Measurements from ENCODE around the gene CIB2.

Gene CIB2

GRCh38 chr15:78149068-78149804, 18.0 kb upstream of the CIB2 start, which contains the start of gene IDH3A:
Gene IDH3A, plus strand, starts transcription at chr15:78149362. Its CDS starts 42 bp downstream, at chr15:78149404.
- peak; percentile 100 for DNase-seq (ENCODE audit: low read depth)

- DNase-seq (ENCODE audit: low read depth), result no peak
Observed at GRCh38 chr15:78148392-78149067, 17.3 kb upstream of the CIB2 start.

- DNase-seq (ENCODE audit: low read depth), result no peak
Observed at GRCh38 chr15:78147566-78147965, 16.3 kb upstream of the CIB2 start.

- no peak for DNase-seq (ENCODE audit: low read depth)
Observed at GRCh38 chr15:78146425-78147154, 15.3 kb upstream of the CIB2 start.

GRCh38 chr15:78142332-78142731, 11.1 kb upstream of the CIB2 start:
- DNase-seq (ENCODE audit: low read depth), result no peak

- no peak for DNase-seq (ENCODE audit: low read depth)
Observed at GRCh38 chr15:78140292-78140691, 9.0 kb upstream of the CIB2 start.

GRCh38 chr15:78139578-78139977, 8.3 kb upstream of the CIB2 start:
- DNase-seq (ENCODE audit: low read depth), result no peak

GRCh38 chr15:78133801-78134200, 2.6 kb upstream of the CIB2 start:
- DNase-seq (ENCODE audit: low read depth), result no peak

- no peak for DNase-seq (ENCODE audit: low read depth)
Observed at GRCh38 chr15:78130466-78131294, 565 bp downstream of the CIB2 start.

- no peak for DNase-seq (ENCODE audit: low read depth)
Observed at GRCh38 chr15:78129751-78130287, 1.4 kb downstream of the CIB2 start.

GRCh38 chr15:78129077-78129750, 2.0 kb downstream of the CIB2 start:
- no peak for DNase-seq (ENCODE audit: low read depth)

- no peak for DNase-seq (ENCODE audit: low read depth)
Observed at GRCh38 chr15:78127882-78128281, 3.4 kb downstream of the CIB2 start.

GRCh38 chr15:78125267-78125666, 6.0 kb downstream of the CIB2 start:
- DNase-seq (ENCODE audit: low read depth), result no peak

GRCh38 chr15:78120523-78120922, 10.7 kb downstream of the CIB2 start:
- no peak for DNase-seq (ENCODE audit: low read depth)

- no peak for DNase-seq (ENCODE audit: low read depth)
Observed at GRCh38 chr15:78112551-78112950, 18.7 kb downstream of the CIB2 start.

GRCh38 chr15:78111788-78112187, 19.5 kb downstream of the CIB2 start:
- no peak for DNase-seq (ENCODE audit: low read depth)

- DNase-seq (ENCODE audit: low read depth), result no peak
Observed at GRCh38 chr15:78110916-78111475, 20.2 kb downstream of the CIB2 start.

GRCh38 chr15:78110096-78110495, 21.1 kb downstream of the CIB2 start:
- DNase-seq (ENCODE audit: low read depth), result no peak

GRCh38 chr15:78109156-78109555, 22.1 kb downstream of the CIB2 start:
- DNase-seq (ENCODE audit: low read depth), result no peak

- DNase-seq (ENCODE audit: low read depth), result peak; percentile 77
Observed at GRCh38 chr15:78108300-78109084, 22.8 kb downstream of the CIB2 start.

Data from activated gamma-delta T cell treated with anti-CD3 and anti-CD28 coated beads, Interleukin-2, amount 50 U/mL, for 16 hours (primary cell).